HL-60 (cell line): ENCODE measurements around the gene DDX56.

Experiments
- DNase-seq, 2 experiments: peaks; one replicate each; pipeline ENCODE4 v3.0.0-alpha.2; 2010 to 2020; ENCODE audit warnings: low read depth in 1 of 2, low spot score in 1 of 2
- H3K27ac ChIP-seq: fragments of 250-450 bp; sonication (Bioruptor Pico); replicated peaks from 2 replicates; pipeline ENCODE4 v1.5.1; 2020; ENCODE audit warnings: mild to moderate bottlenecking, moderate library complexity
- H3K27me3 ChIP-seq: fragments of 250-450 bp; sonication (Bioruptor Pico); 2 replicates; pipeline ENCODE4 v1.5.1; 2021; ENCODE audit warnings: mild to moderate bottlenecking, moderate library complexity; ENCODE audit not compliant: insufficient read depth, poor library complexity, severe bottlenecking
- H3K4me3 ChIP-seq: replicated peaks from 2 replicates; pipeline ENCODE4 v1.5.1; 2011; ENCODE audit warnings: mild to moderate bottlenecking, control low read depth, low read length; ENCODE audit not compliant: insufficient read depth
- CTCF ChIP-seq: IDR thresholded peaks from one replicate; pipeline ENCODE4 v1.5.1; 2011; ENCODE audit warnings: low read length, control low read depth, inconsistent platforms; ENCODE audit not compliant: insufficient read depth
- GABPA ChIP-seq: IDR thresholded peaks from 2 replicates; pipeline ENCODE4 v1.6.1; 2012; ENCODE audit warnings: low read depth
- POLR2AphosphoS5 ChIP-seq: IDR thresholded peaks from 2 replicates; pipeline ENCODE4 v1.6.1; 2012; ENCODE audit warnings: low read depth
- REST ChIP-seq: IDR thresholded peaks from 2 replicates; pipeline ENCODE4 v1.6.1; 2012; ENCODE audit warnings: low read depth; ENCODE audit not compliant: insufficient replicate concordance
- SPI1 ChIP-seq: IDR thresholded peaks from 2 replicates; pipeline ENCODE4 v1.6.1; 2012; ENCODE audit warnings: low read depth, mild to moderate bottlenecking, borderline replicate concordance

DDX56 gene

GRCh38 chr7:44547536-44548231, 26.0 kb downstream of the DDX56 start:
- Histone ChIP-seq H3K4me3 (no peak overlapping the region), H3K27ac (no peak overlapping the region), H3K27me3 (no peaks in the 10 kb centered on the region)
- no peak for TF ChIP-seq POLR2AphosphoS5
- DNase-seq: no peak

GRCh38 chr7:44541876-44542610, 31.7 kb downstream of the DDX56 start:
- Histone ChIP-seq H3K27me3 (no peaks in the 10 kb centered on the region), H3K4me3 (no peak overlapping the region), H3K27ac (no peak overlapping the region)
- no peak for DNase-seq
- TF ChIP-seq GABPA: no peak
- no peak for TF ChIP-seq REST
- TF ChIP-seq POLR2AphosphoS5: no peak
- TF ChIP-seq CTCF: no peak

- TF ChIP-seq SPI1 (no peak), CTCF (no peak), GABPA (no peak), POLR2AphosphoS5 (no peak), REST (no peak)
- Histone ChIP-seq H3K27me3 (no peaks in the 10 kb centered on the region), H3K4me3 (no peak within 1 kb of the TSS), H3K27ac (no peak within 1 kb of the TSS)
- DNase-seq: no peak
These were observed 32.5 kb downstream of the DDX56 start, which contains the start of gene NPC1L1 for GRCh38 chr7:44541028-44541869. Gene NPC1L1 (minus strand): TSS chr7:44541330. CDS start chr7:44541259, 71 bp downstream.

GRCh38 chr7:44540592-44541027, 33.1 kb downstream of the DDX56 start:
- Histone ChIP-seq H3K27me3 (no peaks in the 10 kb centered on the region), H3K4me3 (no peak overlapping the region), H3K27ac (no peak overlapping the region)
- TF ChIP-seq REST: no peak
- TF ChIP-seq POLR2AphosphoS5: no peak
- no peak for TF ChIP-seq SPI1
- no peak for TF ChIP-seq CTCF
- DNase-seq: no peak
